ENCODE results near the gene MERTK. TPM values are rescaled to one million over a fixed set of nuclear protein-coding genes. Genes with fewer than 3 reads are reported as not detected.

The MERTK gene
- total and polyA plus RNA-seq, 2 of the 13 experiments (the other 11 are each of a cell fraction or from before 2014, with no cell fraction given), result 37.3 to 44.7 TPM

DNA sequence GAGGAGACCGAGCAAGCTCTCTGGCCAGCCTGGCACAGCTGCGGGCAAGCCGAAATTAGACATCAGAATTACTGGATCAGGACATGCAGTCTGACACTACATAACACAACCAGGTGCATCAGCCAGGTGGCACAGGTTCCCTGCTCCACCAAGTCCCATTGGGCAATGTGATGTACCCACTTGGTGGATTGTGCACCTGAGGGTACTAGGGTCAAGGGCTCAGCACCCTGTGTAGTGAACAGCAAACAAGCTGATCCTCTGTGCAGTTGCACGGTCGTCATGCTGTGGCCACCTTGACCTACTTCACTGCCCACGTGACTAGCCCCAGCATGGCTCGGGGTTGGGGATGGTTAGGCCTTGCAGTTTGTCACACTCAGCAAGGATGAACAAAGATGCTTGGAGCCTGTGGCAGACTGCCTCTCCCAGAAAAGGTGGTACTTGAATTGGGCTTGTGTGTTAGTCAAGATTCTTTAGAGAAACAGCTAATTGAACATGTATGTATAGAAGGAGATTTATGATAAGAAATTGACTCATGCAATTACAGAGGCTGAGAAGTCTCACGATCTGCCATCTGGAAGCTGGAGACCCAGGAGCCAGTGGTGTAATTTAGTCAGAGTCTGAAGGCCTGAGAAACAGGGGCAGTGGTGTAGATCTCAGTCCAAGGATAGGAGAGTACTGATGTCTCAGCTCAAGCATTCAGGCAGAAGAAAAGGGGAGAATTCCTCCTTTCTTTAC is 85.2 kb downstream of the MERTK start:
- Histone ChIP-seq H3K4me3 (replicated peaks in 1 of 3; ENCODE audit: insufficient read depth in 1 of 3, low read depth in 2 of 3, low read length in 3 of 3) (no peak overlapping the region), H4K20me1 (ENCODE audit: insufficient read depth, low read length) (no peaks in the 10 kb centered on the region), H3K4me1 (ENCODE audit: insufficient read depth, low read length) (peaks cover 44% of the 10 kb centered on the region), H3K36me3 (replicated peaks in 1 of 2; ENCODE audit: control insufficient read depth in 1 of 2, insufficient read depth in 2 of 2, low read length in 2 of 2) (peaks cover 28 to 47% of the 10 kb centered on the region in 2 experiments), H3K9me3 (ENCODE audit: low read length) (no peaks in the 10 kb centered on the region), H3K9ac (ENCODE audit: insufficient read depth, low read depth, low read length) (no peak overlapping the region), H3K4me2 (ENCODE audit: low read depth, low read length) (no peak overlapping the region), H3K27ac (ENCODE audit: extremely low read length, insufficient read depth, low read length) (no peak overlapping the region), H2AFZ (ENCODE audit: low read length) (no peak overlapping the region), H3K27me3 (ENCODE audit: control insufficient read depth in 1 of 2, insufficient read depth in 2 of 2, low read length in 2 of 2) (no peaks in the 10 kb centered on the region), H3K79me2 (ENCODE audit: insufficient read depth, low read length) (no peaks in the 10 kb centered on the region)
- intact Hi-C loops (cut with micrococcal nuclease; ENCODE audit: unreplicated experiment) (no loop called here), in situ Hi-C loops (cut with HindIII; ENCODE audit: extremely low pct_ligation_motif_present, low pct_unique_long_range_greater_than_20kb) (no loop called here)
- DNase-seq (ENCODE audit: low spot score) (no peak), ATAC-seq (no peak), FAIRE-seq (no peak)
- ChIA-PET POLR2A (no interaction called here), CTCF (ENCODE audit: low intra/inter-chr PET ratio, low total read pairs) (no interaction called here)
- BruUV-seq (replicated peaks), result no TSS peak
- WGBS (ENCODE audit: low lambda C conversion rate), result 87% methylated on average over 8 of the region's 8 CpGs
- peak; percentile 68; the same call in 1 of the 2 replicates for TF ChIP-seq ZNF629 (CRISPR knock-in tag; conservative IDR thresholded peaks at IDR 0.05)
- TF ChIP-seq FUBP1 (CRISPR knock-in tag; IDR thresholded peaks at IDR 0.05; ENCODE audit: borderline replicate concordance), result no peak
- TF ChIP-seq ZNF280D (CRISPR knock-in tag; IDR thresholded peaks at IDR 0.05), result no peak
- TF ChIP-seq, protein P1, sequence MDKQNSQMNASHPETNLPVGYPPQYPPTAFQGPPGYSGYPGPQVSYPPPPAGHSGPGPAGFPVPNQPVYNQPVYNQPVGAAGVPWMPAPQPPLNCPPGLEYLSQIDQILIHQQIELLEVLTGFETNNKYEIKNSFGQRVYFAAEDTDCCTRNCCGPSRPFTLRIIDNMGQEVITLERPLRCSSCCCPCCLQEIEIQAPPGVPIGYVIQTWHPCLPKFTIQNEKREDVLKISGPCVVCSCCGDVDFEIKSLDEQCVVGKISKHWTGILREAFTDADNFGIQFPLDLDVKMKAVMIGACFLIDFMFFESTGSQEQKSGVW (CRISPR knock-in tag; IDR thresholded peaks at IDR 0.05; ENCODE audit: borderline replicate concordance), result no peak
- TF ChIP-seq IRX3 (CRISPR knock-in tag; IDR thresholded peaks at IDR 0.05; ENCODE audit: borderline replicate concordance, low read depth), result no peak
- no peak for TF ChIP-seq SIX1 (CRISPR knock-in tag; IDR thresholded peaks at IDR 0.05; ENCODE audit: borderline replicate concordance)
- no peak for TF ChIP-seq ZNF564 (CRISPR knock-in tag; IDR thresholded peaks at IDR 0.05)
- no peak for TF ChIP-seq SETDB1 (CRISPR knock-in tag; IDR thresholded peaks at IDR 0.05; ENCODE audit: borderline replicate concordance)
- TF ChIP-seq ZNF382 (CRISPR knock-in tag; IDR thresholded peaks at IDR 0.05; ENCODE audit: borderline replicate concordance), result no peak
- no peak for TF ChIP-seq NR2F2 (IDR thresholded peaks at IDR 0.05; ENCODE audit: borderline replicate concordance, low read depth)
- TF ChIP-seq ZNF746 (CRISPR knock-in tag; IDR thresholded peaks at IDR 0.05), result no peak
- no peak for TF ChIP-seq ZNF329 (CRISPR knock-in tag; IDR thresholded peaks at IDR 0.05; ENCODE audit: low read depth)
- no peak for TF ChIP-seq ZNF510 (CRISPR knock-in tag; IDR thresholded peaks at IDR 0.05; ENCODE audit: low read depth)
- no peak for TF ChIP-seq ATF3 (CRISPR knock-in tag; IDR thresholded peaks at IDR 0.05)
- TF ChIP-seq TMF1 (CRISPR knock-in tag; IDR thresholded peaks at IDR 0.05; ENCODE audit: low read depth), result no peak
- no peak for TF ChIP-seq ZNF260 (CRISPR knock-in tag; IDR thresholded peaks at IDR 0.05; ENCODE audit: borderline replicate concordance, low read depth)
- 0 out of 2 replicates have a peak, but pooled peaks have one; percentile 35 for TF ChIP-seq NRL (CRISPR knock-in tag; IDR thresholded peaks at IDR 0.05; ENCODE audit: borderline replicate concordance)
- no peak for TF ChIP-seq ZNF569 (CRISPR knock-in tag; IDR thresholded peaks at IDR 0.05; ENCODE audit: borderline replicate concordance)
